22Rv1 (cell line): ENCODE results near the gene HIVEP3.

Experiments used
- H3K27ac ChIP-seq: fragments of 450-650 bp; 2 replicates; pipeline ENCODE4 v1.5.1; 2017
- CTCF ChIP-seq: fragments of 450-650 bp; IDR thresholded peaks from 2 replicates; pipeline ENCODE4 v1.5.1; 2017; ENCODE audit warnings: mild to moderate bottlenecking
- ZFX ChIP-seq: fragments of 450-650 bp; IDR thresholded peaks from 2 replicates; pipeline ENCODE4 v1.6.1; 2017; ENCODE audit warnings: antibody characterized with exemption, borderline replicate concordance

HIVEP3 gene

GRCh38 chr1:41493117-41493536 lies 425.6 kb downstream of the HIVEP3 start:
- no peak overlapping the region for H3K27ac ChIP-seq
- no peak for TF ChIP-seq ZFX
- no peak for TF ChIP-seq CTCF

GRCh38 chr1:41492341-41492848 lies 426.3 kb downstream of the HIVEP3 start:
- H3K27ac ChIP-seq = no peak overlapping the region
- peak; percentile 88 for TF ChIP-seq CTCF
- TF ChIP-seq ZFX = no peak

- TF ChIP-seq CTCF (no peak), ZFX (no peak)
- H3K27ac ChIP-seq = no peak overlapping the region
These were observed 427.8 kb downstream of the HIVEP3 start for GRCh38 chr1:41490911-41491310.

GRCh38 chr1:41489561-41489960 lies 429.2 kb downstream of the HIVEP3 start:
- TF ChIP-seq CTCF = no peak
- TF ChIP-seq ZFX = no peak
- H3K27ac ChIP-seq = no peak overlapping the region

- TF ChIP-seq CTCF (no peak), ZFX (no peak)
- no peak overlapping the region for H3K27ac ChIP-seq
These were observed 430.4 kb downstream of the HIVEP3 start for GRCh38 chr1:41488040-41488951.

GRCh38 chr1:41487126-41488039 lies 431.3 kb downstream of the HIVEP3 start:
- H3K27ac ChIP-seq = no peak overlapping the region
- TF ChIP-seq ZFX (no peak), CTCF (no peak)
